GM12874 (cell line): Measurements from ENCODE around the gene PTHLH.
A peak's percentile ranks its signal among the peaks of the same experiment; 100 is the strongest.

Experiments
- TF ChIP-seq, protein P1 (sequence below): IDR thresholded peaks from 2 replicates; pipeline ENCODE4 v1.5.1; 2011; ENCODE audit warnings: low read depth, mild to moderate bottlenecking, control low read depth, low read length, moderate library complexity; ENCODE audit not compliant: insufficient read depth

PTHLH gene

DNA sequence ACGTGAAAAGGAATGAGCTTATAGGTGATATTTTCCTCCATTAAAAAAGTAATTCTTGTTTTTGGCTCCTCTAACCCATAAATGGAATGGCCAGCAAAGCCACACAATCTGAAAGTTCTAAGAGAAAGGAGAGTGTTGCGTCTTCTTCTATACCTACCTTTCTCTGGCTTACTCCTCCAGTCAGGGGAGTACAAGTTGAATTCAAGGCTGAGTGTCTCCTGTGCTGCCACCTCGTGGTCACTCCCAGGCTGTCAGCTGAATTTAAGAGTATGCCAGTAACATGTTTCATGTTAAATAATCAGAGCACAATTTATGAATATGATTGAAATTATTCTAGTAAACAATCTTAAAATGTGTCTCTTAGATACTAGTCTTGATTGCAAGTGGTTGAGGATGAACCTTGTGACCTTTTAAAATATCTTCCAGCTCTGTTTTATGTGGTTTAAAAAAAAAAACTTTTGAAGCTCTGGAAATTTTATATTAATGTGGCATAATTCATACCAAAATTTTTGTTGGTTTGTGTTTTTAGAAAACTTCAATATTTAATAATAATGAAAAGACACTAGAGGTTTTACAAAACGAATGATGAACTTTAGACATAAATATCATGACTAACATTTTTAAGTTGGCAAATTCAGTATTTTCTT lies 31.7 kb downstream of the PTHLH start:
- TF ChIP-seq, protein P1, sequence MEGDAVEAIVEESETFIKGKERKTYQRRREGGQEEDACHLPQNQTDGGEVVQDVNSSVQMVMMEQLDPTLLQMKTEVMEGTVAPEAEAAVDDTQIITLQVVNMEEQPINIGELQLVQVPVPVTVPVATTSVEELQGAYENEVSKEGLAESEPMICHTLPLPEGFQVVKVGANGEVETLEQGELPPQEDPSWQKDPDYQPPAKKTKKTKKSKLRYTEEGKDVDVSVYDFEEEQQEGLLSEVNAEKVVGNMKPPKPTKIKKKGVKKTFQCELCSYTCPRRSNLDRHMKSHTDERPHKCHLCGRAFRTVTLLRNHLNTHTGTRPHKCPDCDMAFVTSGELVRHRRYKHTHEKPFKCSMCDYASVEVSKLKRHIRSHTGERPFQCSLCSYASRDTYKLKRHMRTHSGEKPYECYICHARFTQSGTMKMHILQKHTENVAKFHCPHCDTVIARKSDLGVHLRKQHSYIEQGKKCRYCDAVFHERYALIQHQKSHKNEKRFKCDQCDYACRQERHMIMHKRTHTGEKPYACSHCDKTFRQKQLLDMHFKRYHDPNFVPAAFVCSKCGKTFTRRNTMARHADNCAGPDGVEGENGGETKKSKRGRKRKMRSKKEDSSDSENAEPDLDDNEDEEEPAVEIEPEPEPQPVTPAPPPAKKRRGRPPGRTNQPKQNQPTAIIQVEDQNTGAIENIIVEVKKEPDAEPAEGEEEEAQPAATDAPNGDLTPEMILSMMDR: peak; percentile 73

GRCh38 chr12:27940245-27940644 lies 32.3 kb downstream of the PTHLH start:
- TF ChIP-seq, protein P1: no peak

DNA sequence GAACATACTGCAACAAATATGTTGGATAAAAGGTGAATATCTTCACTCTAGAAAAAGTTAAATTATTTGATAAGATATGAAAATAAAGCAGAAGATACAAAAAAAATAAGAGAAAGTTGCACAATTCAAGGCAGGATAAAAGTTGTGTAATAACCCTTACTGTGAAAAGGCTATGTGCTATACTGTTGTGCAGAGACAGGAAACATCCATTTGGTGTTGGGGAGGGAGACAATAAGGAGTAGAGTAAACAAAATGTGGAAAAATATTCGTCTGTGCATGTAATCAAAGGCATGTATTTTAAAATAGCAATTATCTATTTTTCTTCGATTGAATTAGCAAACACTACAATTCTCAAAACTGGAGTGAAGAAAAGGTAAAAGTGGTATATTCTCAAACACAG lies 34.8 kb downstream of the PTHLH start:
- TF ChIP-seq, protein P1: no peak

- TF ChIP-seq, protein P1: no peak
These were observed 36.3 kb downstream of the PTHLH start for GRCh38 chr12:27936196-27936595.

GRCh38 chr12:27934276-27934675 lies 38.3 kb downstream of the PTHLH start:
- TF ChIP-seq, protein P1: no peak

DNA sequence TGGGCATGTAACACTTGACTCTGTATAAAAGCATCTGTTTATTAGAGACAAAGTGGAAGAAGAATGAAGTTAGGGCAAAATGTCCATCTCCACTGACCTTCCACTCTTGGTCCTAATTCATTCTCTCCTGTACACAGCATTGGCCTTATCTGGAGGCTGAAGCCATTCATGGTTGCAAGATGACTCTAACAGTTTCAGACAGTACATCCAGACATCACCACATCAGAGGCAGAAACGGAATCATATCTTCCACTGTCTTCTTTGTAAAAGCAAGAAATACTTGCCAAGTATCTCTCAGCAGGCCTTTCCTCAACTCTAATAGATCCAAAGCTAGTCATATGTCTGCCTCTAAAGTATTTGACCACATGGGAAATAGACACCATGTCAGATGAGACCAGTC lies 41.1 kb downstream of the PTHLH start:
- TF ChIP-seq, protein P1: no peak

DNA sequence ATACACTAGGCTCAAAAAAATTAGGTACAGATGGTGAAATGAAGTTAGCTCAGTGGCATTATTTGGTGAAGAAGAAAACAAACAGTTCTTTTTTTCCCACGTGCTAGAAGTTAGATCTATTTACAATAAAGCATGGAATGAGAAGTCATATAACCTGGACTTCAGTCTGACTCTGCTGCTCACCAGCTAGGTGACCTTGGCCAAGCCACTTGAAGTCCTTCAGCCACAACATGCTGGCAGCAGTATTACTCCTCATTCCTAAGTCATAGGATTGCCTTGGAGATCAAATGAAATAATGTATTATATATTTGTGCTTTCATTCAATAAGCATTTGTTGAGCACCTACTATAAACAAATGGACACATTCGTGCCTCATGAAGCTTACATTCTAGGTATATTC lies 45.2 kb downstream of the PTHLH start:
- TF ChIP-seq, protein P1: no peak
